ENCODE measurements around the gene POLR3E.
A peak's percentile ranks its signal among the peaks of the same experiment; 100 is the strongest.

DNA sequence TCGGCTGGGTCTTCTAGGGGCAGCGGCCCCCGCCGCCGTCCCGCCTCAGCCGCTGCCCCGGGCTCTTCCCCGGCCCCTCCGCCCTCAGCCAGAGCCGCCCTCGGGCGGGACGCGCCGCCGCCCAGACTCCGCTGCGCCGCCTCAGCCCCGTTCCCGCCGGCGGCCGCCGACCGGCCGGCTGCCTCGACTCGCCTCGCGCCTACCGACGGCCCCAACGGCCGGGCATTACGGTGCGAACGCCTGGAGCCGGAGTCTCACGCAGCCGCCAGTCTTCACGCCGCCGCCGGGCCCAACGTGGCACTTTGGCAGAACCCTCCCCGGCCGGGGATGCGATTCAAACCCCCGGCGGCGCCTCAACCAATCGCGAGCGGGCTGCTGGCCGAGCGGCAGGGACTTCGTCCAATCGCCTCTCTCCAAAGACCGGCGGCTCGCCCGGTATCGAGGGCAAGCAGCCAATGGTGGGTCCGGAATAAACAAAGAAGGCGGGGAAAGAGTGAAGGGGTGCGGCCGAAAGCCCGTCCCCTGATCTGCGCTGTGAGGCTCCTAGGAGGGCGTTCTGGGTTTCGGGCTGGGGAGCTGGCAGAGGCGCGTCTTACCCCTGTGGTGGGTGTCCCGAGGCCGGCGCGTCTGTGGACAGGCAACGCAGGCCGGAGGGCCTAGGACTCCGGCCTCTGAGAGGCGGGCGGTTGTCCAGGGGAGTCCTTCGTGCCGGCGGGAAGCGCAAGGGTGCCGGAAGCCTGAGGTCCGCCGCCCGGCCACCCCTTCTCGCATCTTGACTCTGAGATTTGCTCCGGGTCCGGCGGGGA lies 77.3 kb downstream of the POLR3E start, which contains the start of gene CDR2:
- 0 out of 2 replicates have a peak, but pooled peaks have one; percentile 48 for TF ChIP-seq ZFP3 (CRISPR knock-in tag; IDR thresholded peaks at IDR 0.05)
- no peak for TF ChIP-seq OSR1 (CRISPR knock-in tag; IDR thresholded peaks at IDR 0.05)
- TF ChIP-seq ZFP30 (CRISPR knock-in tag; IDR thresholded peaks at IDR 0.05) = no peak
- TF ChIP-seq CSRNP3 (CRISPR knock-in tag; IDR thresholded peaks at IDR 0.05) = no peak
- TF ChIP-seq BACH2 (CRISPR knock-in tag; IDR thresholded peaks at IDR 0.05; ENCODE audit: borderline replicate concordance) = no peak
- TF ChIP-seq RARB (CRISPR knock-in tag; IDR thresholded peaks at IDR 0.05) = no peak
- no peak for TF ChIP-seq ZNF8 (CRISPR knock-in tag; IDR thresholded peaks at IDR 0.05)
